ENCODE results near the gene SESN1. TPM values are rescaled to one million over a fixed set of nuclear protein-coding genes. Genes with fewer than 3 reads are reported as not detected.

Gene SESN1
- total and polyA plus RNA-seq, 9 of the 15 experiments (the other 6 are each of a cell fraction or from before 2014, with no cell fraction given): 3.1 to 13.0 (median 7.4) TPM

DNA sequence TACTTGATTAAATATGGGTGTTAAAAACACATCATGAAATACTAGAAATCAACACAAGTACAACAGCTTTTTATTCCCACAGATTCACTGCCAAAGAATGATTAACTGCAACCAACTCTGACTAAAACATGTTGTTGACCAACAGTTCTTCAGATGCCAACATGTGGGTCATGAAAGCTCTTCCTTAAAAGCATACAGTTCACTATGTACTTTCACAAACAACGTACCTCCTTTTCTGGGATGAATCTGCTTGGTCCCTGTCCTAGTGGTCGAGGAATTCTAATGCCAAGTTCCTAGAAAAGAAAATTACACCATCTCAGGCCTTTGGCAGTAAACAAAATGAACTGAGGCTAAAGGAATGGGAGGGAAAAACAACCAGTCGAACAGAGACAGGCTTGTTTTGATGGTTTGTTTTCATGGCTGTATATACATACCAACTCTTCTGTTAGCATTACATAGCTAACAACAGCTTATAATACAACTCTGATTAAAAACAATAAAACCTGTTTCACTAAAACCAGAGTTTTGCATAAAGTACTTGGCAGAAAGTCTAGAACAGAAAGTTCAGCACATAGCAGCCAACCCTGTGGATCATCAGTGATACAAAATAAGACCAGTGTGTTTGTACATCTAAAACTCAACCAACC is 92.5 kb downstream of the SESN1 start:
- no peak for DNase-seq (ENCODE audit: extremely low read depth in 1 of 4, low spot score in 3 of 4)
- no peaks in the 10 kb centered on the region for H3K9me3 ChIP-seq (replicated peaks; ENCODE audit: control insufficient read depth, insufficient read depth, low read depth, low read length)
- H2AFZ ChIP-seq (ENCODE audit: low read depth, low read length): no peak overlapping the region
- no peak for ATAC-seq
- WGBS (ENCODE audit: insufficient coverage, low coverage, missing lambda C conversion rate): 46% methylated on average over 3 of the region's 3 CpGs
- CTCF ChIA-PET (ENCODE audit: low intra/inter-chr PET ratio): no interaction called here
- intact Hi-C loops (cut with micrococcal nuclease): no loop called here
- H3K79me2 ChIP-seq (ENCODE audit: control insufficient read depth, insufficient read depth, low read length): no peaks in the 10 kb centered on the region
- no TSS peak for BruUV-seq (replicated peaks)
- H3K4me1 ChIP-seq (replicated peaks in 1 of 2; ENCODE audit: control insufficient read depth in 2 of 2, insufficient read depth in 2 of 2, low read length in 2 of 2): no peaks in the 10 kb centered on the region
- no peak overlapping the region for H3K27ac ChIP-seq (ENCODE audit: extremely low read depth, low read depth, low read length)
- TF ChIP-seq GTF2A2 (tag; IDR thresholded peaks at IDR 0.05) (no peak), ELF2 (CRISPR knock-in tag; IDR thresholded peaks at IDR 0.05) (no peak), POLR3A (IDR thresholded peaks at IDR 0.05; ENCODE audit: borderline replicate concordance, extremely low read depth, insufficient read depth, insufficient read length) (no peak), THRAP3 (IDR thresholded peaks at IDR 0.05; ENCODE audit: borderline replicate concordance) (no peak), ESRRA (IDR thresholded peaks at IDR 0.05; ENCODE audit: borderline replicate concordance, low read depth) (no peak), WHSC1 (IDR thresholded peaks at IDR 0.05; ENCODE audit: low read length) (no peak)
- TF ChIP-seq, protein P1, sequence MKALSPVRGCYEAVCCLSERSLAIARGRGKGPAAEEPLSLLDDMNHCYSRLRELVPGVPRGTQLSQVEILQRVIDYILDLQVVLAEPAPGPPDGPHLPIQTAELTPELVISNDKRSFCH (CRISPR knock-in tag; IDR thresholded peaks at IDR 0.05): no peak
- TF ChIP-seq, protein P1 (tag; IDR thresholded peaks at IDR 0.05): no peak
- no peaks in the 10 kb centered on the region for H3K9me1 ChIP-seq (ENCODE audit: control insufficient read depth, insufficient read depth, low read length)
- no peaks in the 10 kb centered on the region for H3K27me3 ChIP-seq (ENCODE audit: control insufficient read depth in 2 of 2, insufficient read depth in 2 of 2, low read length in 2 of 2)
- no peak overlapping the region for H3K9ac ChIP-seq (ENCODE audit: insufficient read depth in 1 of 2, low read depth in 2 of 2, low read length in 2 of 2)
- POLR2A ChIA-PET: interaction anchor here (0.6 kb wide), 1 partner anchor 12 kb away, joined by 3 read pairs; no protein-coding TSS in a partner anchor
- no peaks in the 10 kb centered on the region for H4K20me1 ChIP-seq (replicated peaks; ENCODE audit: control insufficient read depth, insufficient read depth, low read length)
- H3K36me3 ChIP-seq (ENCODE audit: control insufficient read depth, insufficient read depth, low read length): no peaks in the 10 kb centered on the region
- H3K4me3 ChIP-seq: no peak overlapping the region
- peak; percentile 54 for FAIRE-seq
- no peak overlapping the region for H3K4me2 ChIP-seq (ENCODE audit: insufficient read depth, low read length)
- in situ Hi-C loops (cut with MboI): no loop called here
